Measurements from ENCODE around the gene DR1.

GRCh38 chr1:93304716-93305138 is 41.0 kb upstream of the DR1 start:
- TF ChIP-seq, protein P1, sequence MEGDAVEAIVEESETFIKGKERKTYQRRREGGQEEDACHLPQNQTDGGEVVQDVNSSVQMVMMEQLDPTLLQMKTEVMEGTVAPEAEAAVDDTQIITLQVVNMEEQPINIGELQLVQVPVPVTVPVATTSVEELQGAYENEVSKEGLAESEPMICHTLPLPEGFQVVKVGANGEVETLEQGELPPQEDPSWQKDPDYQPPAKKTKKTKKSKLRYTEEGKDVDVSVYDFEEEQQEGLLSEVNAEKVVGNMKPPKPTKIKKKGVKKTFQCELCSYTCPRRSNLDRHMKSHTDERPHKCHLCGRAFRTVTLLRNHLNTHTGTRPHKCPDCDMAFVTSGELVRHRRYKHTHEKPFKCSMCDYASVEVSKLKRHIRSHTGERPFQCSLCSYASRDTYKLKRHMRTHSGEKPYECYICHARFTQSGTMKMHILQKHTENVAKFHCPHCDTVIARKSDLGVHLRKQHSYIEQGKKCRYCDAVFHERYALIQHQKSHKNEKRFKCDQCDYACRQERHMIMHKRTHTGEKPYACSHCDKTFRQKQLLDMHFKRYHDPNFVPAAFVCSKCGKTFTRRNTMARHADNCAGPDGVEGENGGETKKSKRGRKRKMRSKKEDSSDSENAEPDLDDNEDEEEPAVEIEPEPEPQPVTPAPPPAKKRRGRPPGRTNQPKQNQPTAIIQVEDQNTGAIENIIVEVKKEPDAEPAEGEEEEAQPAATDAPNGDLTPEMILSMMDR (IDR thresholded peaks at IDR 0.05): peak; percentile 68 to 93 (median 78)
- TF ChIP-seq POLR2A (IDR thresholded peaks at IDR 0.05): no peak

All from esophagus squamous epithelium (tissue), 4 donors.